ENCODE data around the gene PLA1A.

DNA sequence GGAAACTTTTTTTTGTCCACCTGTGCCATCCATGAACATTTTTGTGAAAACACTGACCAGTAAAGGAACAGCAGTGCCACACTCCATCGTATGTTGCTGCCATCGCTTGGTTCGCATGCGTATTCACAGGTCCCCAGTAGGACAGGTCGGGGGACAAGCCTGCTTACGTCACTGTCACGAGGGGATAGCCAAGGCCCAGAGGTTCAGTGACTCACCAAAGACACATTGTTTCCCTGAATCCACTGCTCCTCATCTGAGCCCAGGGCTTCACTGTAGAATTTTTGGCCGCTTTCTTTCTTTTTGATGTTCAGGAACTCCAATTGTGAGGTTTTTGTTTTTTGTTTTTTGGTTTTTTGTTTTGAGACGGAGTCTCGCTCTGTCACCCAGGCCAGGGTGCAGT lies 12.5 kb upstream of the PLA1A start:
- TF ChIP-seq, protein P1, sequence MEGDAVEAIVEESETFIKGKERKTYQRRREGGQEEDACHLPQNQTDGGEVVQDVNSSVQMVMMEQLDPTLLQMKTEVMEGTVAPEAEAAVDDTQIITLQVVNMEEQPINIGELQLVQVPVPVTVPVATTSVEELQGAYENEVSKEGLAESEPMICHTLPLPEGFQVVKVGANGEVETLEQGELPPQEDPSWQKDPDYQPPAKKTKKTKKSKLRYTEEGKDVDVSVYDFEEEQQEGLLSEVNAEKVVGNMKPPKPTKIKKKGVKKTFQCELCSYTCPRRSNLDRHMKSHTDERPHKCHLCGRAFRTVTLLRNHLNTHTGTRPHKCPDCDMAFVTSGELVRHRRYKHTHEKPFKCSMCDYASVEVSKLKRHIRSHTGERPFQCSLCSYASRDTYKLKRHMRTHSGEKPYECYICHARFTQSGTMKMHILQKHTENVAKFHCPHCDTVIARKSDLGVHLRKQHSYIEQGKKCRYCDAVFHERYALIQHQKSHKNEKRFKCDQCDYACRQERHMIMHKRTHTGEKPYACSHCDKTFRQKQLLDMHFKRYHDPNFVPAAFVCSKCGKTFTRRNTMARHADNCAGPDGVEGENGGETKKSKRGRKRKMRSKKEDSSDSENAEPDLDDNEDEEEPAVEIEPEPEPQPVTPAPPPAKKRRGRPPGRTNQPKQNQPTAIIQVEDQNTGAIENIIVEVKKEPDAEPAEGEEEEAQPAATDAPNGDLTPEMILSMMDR (IDR thresholded peaks at IDR 0.05) = no peak
- TF ChIP-seq POLR2A (IDR thresholded peaks at IDR 0.05) = no peak

All from prostate gland (tissue), 2 donors.